HepG2 (cell line): Measurements from ENCODE around the gene GNG5. TPM values are rescaled to one million over a fixed set of nuclear protein-coding genes. Genes with fewer than 3 reads are reported as not detected.

ENCODE experiments used
- ATAC-seq: fragments of 200-7000 bp; cut with Tn5 transposase; 3 replicates; pipeline ENCODE4 v1.9.1; 2020; ENCODE audit warnings: mild to moderate bottlenecking, moderate library complexity
- BruUV-seq: library from RNA; stranded (reverse); fragments of 400-500 nt; replicated peaks from 2 replicates; lab custom pipeline; 2021; lab: Mats Ljungman, UMichigan
- CTCF ChIA-PET: fragments of 300-600 bp; formaldehyde crosslinking; extraction: SDS; loops from one replicate; lab custom pipeline; 2021; ENCODE audit warnings: low total read pairs, inconsistent platforms, low intra/inter-chr PET ratio; lab: Yijun Ruan, JAX
- POLR2A ChIA-PET: fragments of 350-600 bp; sonication (Branson Sonifier 250); formaldehyde crosslinking; loops from one replicate; lab custom pipeline; 2020; ENCODE audit warnings: antibody characterized with exemption, inconsistent platforms; lab: Yijun Ruan, JAX
- DNase-seq: peaks from one replicate; pipeline ENCODE4 v3.0.0-alpha.2; 2015; ENCODE audit warnings: low spot score
- FAIRE-seq: peaks from 3 replicates; lab custom pipeline; 2011; peaks lifted over from hg19 to GRCh38; lab: Jason Lieb, UNC
- H2AFZ ChIP-seq: one replicate; pipeline ENCODE4 v1.6.1; 2011; ENCODE audit warnings: low read length, inconsistent platforms
- H3K27ac ChIP-seq: fragments of 300-600 bp; 3 replicates; pipeline ENCODE4 v1.8.0; 2011; ENCODE audit warnings: mixed run types, mild to moderate bottlenecking, mixed read lengths, low read length, inconsistent platforms; ENCODE audit not compliant: insufficient read depth; ENCODE audit errors: extremely low read length
- H3K27me3 ChIP-seq, 2 experiments: fragments of 200-600 bp in 1 of 2; 2 replicates in 1 of 2; 3 replicates in 1 of 2; pipeline versions ENCODE4 v1.6.0 to v1.8.0; 2011; ENCODE audit warnings: low read length in 2 of 2, mild to moderate bottlenecking in 2 of 2, moderate library complexity in 2 of 2, inconsistent platforms in 1 of 2; ENCODE audit not compliant: insufficient read depth in 2 of 2, control insufficient read depth in 1 of 2
- H3K36me3 ChIP-seq, 2 experiments: fragments of 200-600 bp in 1 of 2; replicated peaks in 1 of 2; 2 replicates in 1 of 2; 3 replicates in 1 of 2; pipeline versions ENCODE4 v1.5.1 to v1.8.0; 2011; ENCODE audit warnings: low read length in 2 of 2, inconsistent platforms in 1 of 2; ENCODE audit not compliant: insufficient read depth in 2 of 2, control insufficient read depth in 1 of 2
- H3K4me1 ChIP-seq: 2 replicates; pipeline ENCODE4 v1.5.1; 2012; ENCODE audit warnings: low read length, inconsistent platforms; ENCODE audit not compliant: insufficient read depth
- H3K4me2 ChIP-seq: 2 replicates; pipeline ENCODE4 v1.6.0; 2011; ENCODE audit warnings: low read depth, low read length, inconsistent platforms
- H3K4me3 ChIP-seq, 3 experiments: fragments of 200-600 bp in 1 of 3; sonication (generic), shearing (Covaris generic) in 1 of 3; replicated peaks in 1 of 3; 2 replicates each; pipeline ENCODE4 v1.5.1; 2011 to 2016; ENCODE audit warnings: low read length in 3 of 3, inconsistent platforms in 2 of 3, low read depth in 2 of 3, mild to moderate bottlenecking in 2 of 3, control low read depth in 1 of 3, mixed read lengths in 1 of 3; ENCODE audit not compliant: insufficient read depth in 1 of 3
- H3K79me2 ChIP-seq: one replicate; pipeline ENCODE4 v1.6.1; 2011; ENCODE audit warnings: low read length, inconsistent platforms; ENCODE audit not compliant: insufficient read depth
- H3K9ac ChIP-seq: 2 replicates; pipeline ENCODE4 v1.6.0; 2011; ENCODE audit warnings: mild to moderate bottlenecking, low read depth, low read length, inconsistent platforms; ENCODE audit not compliant: insufficient read depth
- H3K9me3 ChIP-seq: 2 replicates; pipeline ENCODE4 v1.5.1; 2012; ENCODE audit warnings: mild to moderate bottlenecking, low read length
- H4K20me1 ChIP-seq: 2 replicates; pipeline ENCODE4 v1.6.0; 2011; ENCODE audit warnings: inconsistent platforms, mild to moderate bottlenecking, low read length, moderate library complexity; ENCODE audit not compliant: insufficient read depth
- IRX3 ChIP-seq: sonication (generic); formaldehyde crosslinking; IDR thresholded peaks from 2 replicates; pipeline ENCODE4 v1.8.1; 2023; ENCODE audit warnings: mild to moderate bottlenecking, low read depth, missing genetic modification reagents, borderline replicate concordance
- MATR3 ChIP-seq: sonication (generic); formaldehyde crosslinking; IDR thresholded peaks from 2 replicates; pipeline ENCODE4 v1.4.0; 2020; ENCODE audit warnings: missing genetic modification reagents
- NR1H2 ChIP-seq: sonication (generic); formaldehyde crosslinking; IDR thresholded peaks from 2 replicates; pipeline ENCODE4 v1.8.1; 2022; ENCODE audit warnings: low read depth, missing genetic modification reagents, borderline replicate concordance
- NR2F2 ChIP-seq: IDR thresholded peaks from 2 replicates; pipeline ENCODE4 v1.6.1; 2012; ENCODE audit warnings: low read depth, inconsistent platforms, borderline replicate concordance
- POLR2AphosphoS2 ChIP-seq: IDR thresholded peaks from 2 replicates; pipeline ENCODE4 v1.6.1; 2011; ENCODE audit warnings: low read depth, low read length, improper control_type of control experiment
- POLR2G ChIP-seq: fragments of 200-400 bp; formaldehyde crosslinking; IDR thresholded peaks from 2 replicates; pipeline ENCODE4 v1.6.1; 2018; ENCODE audit warnings: mild to moderate bottlenecking, low read depth, low read length, moderate library complexity
- RBM22 ChIP-seq: fragments of 200-400 bp; formaldehyde crosslinking; optimal IDR thresholded peaks from 2 replicates; pipeline ENCODE3; 2017; ENCODE audit warnings: mild to moderate bottlenecking, low read length, moderate library complexity
- SATB2 ChIP-seq: sonication (generic); formaldehyde crosslinking; IDR thresholded peaks from 2 replicates; pipeline ENCODE4 v1.5.0; 2020; ENCODE audit warnings: missing genetic modification reagents
- ZFP36L2 ChIP-seq: sonication (generic); formaldehyde crosslinking; IDR thresholded peaks from 2 replicates; pipeline ENCODE4 v1.4.0; 2020; ENCODE audit warnings: missing genetic modification reagents
- ZNF337 ChIP-seq: sonication (generic); formaldehyde crosslinking; IDR thresholded peaks from 2 replicates; pipeline ENCODE4 v1.5.1; 2020; ENCODE audit warnings: missing genetic modification reagents, low read depth, mild to moderate bottlenecking, borderline replicate concordance
- ZNF451 ChIP-seq: sonication (generic); formaldehyde crosslinking; IDR thresholded peaks from 2 replicates; pipeline ENCODE4 v1.5.0; 2020; ENCODE audit warnings: mild to moderate bottlenecking, missing genetic modification reagents
- ZNF773 ChIP-seq: sonication (generic); formaldehyde crosslinking; IDR thresholded peaks from 2 replicates; pipeline ENCODE4 v1.4.0; 2020; ENCODE audit warnings: missing genetic modification reagents, borderline replicate concordance
- WGBS: methylation state at CpG from one replicate; pipeline ENCODE4 v1.1.6; 2017; ENCODE audit warnings: low lambda C conversion rate; 5-methylcytosine and 5-hydroxymethylcytosine counted together
- in situ Hi-C: cut with HindIII; loops from 2 replicates; pipeline ENCODE4 v1.10.0; 2017; ENCODE audit warnings: low pct_unique_long_range_greater_than_20kb; ENCODE audit not compliant: extremely low pct_ligation_motif_present
- intact Hi-C: fragments of 100-400 bp; cut with micrococcal nuclease; formaldehyde crosslinking; loops from one replicate; pipeline ENCODE4 v1.10.0; 2022; ENCODE audit not compliant: unreplicated experiment
- polyA plus RNA-seq, 8 experiments: library from polyadenylated mRNA; depleted of rRNA in 3 of 8; stranded (reverse) in 7 of 8; unstranded in 1 of 8; fragments of >200 nt; fragmentation: Illumina TruSeq in 4 of 8; extraction: Trizol in 4 of 8; gene quantifications; 2 replicates each; pipeline versions ENCODE4 v1.2.1 to v1.2.3, GENCODE V29; 2011 to 2016; ENCODE audit warnings: low read depth in 4 of 8, missing spikeins in 1 of 8, mixed read lengths in 1 of 8; ENCODE audit not compliant: insufficient read depth in 1 of 8
- total RNA-seq, 5 experiments: library from RNA; depleted of rRNA; stranded (reverse); fragments of >200 nt; fragmentation: Illumina TruSeq; extraction: Trizol; gene quantifications; 2 replicates each; pipeline ENCODE4 v1.2.3, GENCODE V29; 2016; ENCODE audit warnings: low read depth in 1 of 5
- TF ChIP-seq, protein P1 (sequence below): sonication (generic); formaldehyde crosslinking; IDR thresholded peaks from 2 replicates; pipeline ENCODE4 v1.5.0; 2020; ENCODE audit warnings: missing genetic modification reagents

Gene GNG5
- total and polyA plus RNA-seq, 2 of the 13 experiments (the other 11 are each of a cell fraction or from before 2014, with no cell fraction given), result 103 to 137 TPM

DNA sequence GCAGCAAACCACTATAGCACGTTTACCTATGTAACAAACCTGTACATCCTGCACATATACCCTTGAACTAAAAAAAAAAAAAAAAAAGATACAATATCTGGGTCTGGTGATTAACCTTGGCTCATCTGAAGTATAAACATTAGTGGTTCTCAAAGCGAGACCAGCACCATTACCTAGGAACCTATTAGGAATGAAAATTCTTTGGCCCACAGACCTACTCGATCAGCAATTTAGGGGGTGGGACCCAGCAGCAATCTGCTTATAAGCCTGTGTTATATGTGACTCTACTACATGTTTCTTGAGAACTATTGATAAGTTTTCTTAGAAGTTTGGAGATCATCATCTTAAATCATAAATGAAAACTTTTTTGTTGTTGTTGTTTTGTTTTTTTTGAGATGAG, 9.9 kb downstream of the GNG5 start:
- TF ChIP-seq NR2F2, result no peak
- no peak for TF ChIP-seq MATR3 (CRISPR knock-in tag)
- TF ChIP-seq, protein P1, sequence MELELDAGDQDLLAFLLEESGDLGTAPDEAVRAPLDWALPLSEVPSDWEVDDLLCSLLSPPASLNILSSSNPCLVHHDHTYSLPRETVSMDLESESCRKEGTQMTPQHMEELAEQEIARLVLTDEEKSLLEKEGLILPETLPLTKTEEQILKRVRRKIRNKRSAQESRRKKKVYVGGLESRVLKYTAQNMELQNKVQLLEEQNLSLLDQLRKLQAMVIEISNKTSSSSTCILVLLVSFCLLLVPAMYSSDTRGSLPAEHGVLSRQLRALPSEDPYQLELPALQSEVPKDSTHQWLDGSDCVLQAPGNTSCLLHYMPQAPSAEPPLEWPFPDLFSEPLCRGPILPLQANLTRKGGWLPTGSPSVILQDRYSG (CRISPR knock-in tag), result no peak
- no peak for TF ChIP-seq ZFP36L2 (CRISPR knock-in tag)
- no peak for TF ChIP-seq ZNF451 (CRISPR knock-in tag)
- peak; percentile 82; the same call in 1 of the 2 replicates for TF ChIP-seq POLR2AphosphoS2
- peak; percentile 60 for TF ChIP-seq POLR2G
- TF ChIP-seq RBM22, result peak; percentile 72
- TF ChIP-seq SATB2 (CRISPR knock-in tag), result no peak
- TF ChIP-seq ZNF337 (CRISPR knock-in tag), result no peak
- no peak for TF ChIP-seq IRX3
- no peak for TF ChIP-seq NR1H2 (CRISPR knock-in tag)
- no peak for TF ChIP-seq ZNF773 (CRISPR knock-in tag)
- intact Hi-C loops (no loop called here), in situ Hi-C loops (no loop called here)
- no peak for DNase-seq
- Histone ChIP-seq H3K4me3 (no peak overlapping the region), H3K36me3 (peaks cover 10 to 80% of the 10 kb centered on the region in 2 experiments), H3K4me1 (peaks cover 23% of the 10 kb centered on the region), H4K20me1 (peaks cover 32% of the 10 kb centered on the region; the same call in 1 of the 2 replicates), H3K79me2 (peaks cover 24% of the 10 kb centered on the region), H3K9ac (no peak overlapping the region), H3K27me3 (no peaks in the 10 kb centered on the region), H2AFZ (no peak overlapping the region), H3K27ac (no peak overlapping the region), H3K9me3 (no peaks in the 10 kb centered on the region), H3K4me2 (no peak overlapping the region)
- ChIA-PET POLR2A (interaction anchor here (3.1 kb wide), 1 partner anchor 10 kb away, joined by 17 read pairs; the partner anchor contains the start of genes GNG5 and SPATA1), CTCF (no interaction called here)
- peak; percentile 32 for ATAC-seq
- WGBS, result 90% methylated on average over 3 of the region's 3 CpGs
- BruUV-seq, result no TSS peak
- FAIRE-seq, result no peak
